CD14-positive monocyte (primary cell): ENCODE data around the gene CLIP4. TPM values are rescaled to one million over a fixed set of nuclear protein-coding genes. Genes with fewer than 3 reads are reported as not detected.

Experiments
- DNase-seq, 3 donors: peaks; one replicate each; pipeline ENCODE4 v3.0.0-alpha.2; 2011 to 2022
- H2AFZ ChIP-seq: 2 replicates; pipeline ENCODE4 v1.6.0; 2012; ENCODE audit warnings: mild to moderate bottlenecking, low read depth, low read length, inconsistent platforms; ENCODE audit not compliant: insufficient read depth, poor library complexity, severe bottlenecking
- H3K27ac ChIP-seq, 2 donors: 1 replicate in 1 of 2; 2 replicates in 1 of 2; pipeline ENCODE4 v1.5.1; 2012 to 2013; ENCODE audit warnings: low read length in 2 of 2, control low read depth in 1 of 2, inconsistent platforms in 1 of 2, low read depth in 1 of 2, mild to moderate bottlenecking in 1 of 2
- H3K27me3 ChIP-seq, 2 donors: one replicate each; pipeline versions ENCODE4 v1.6.0 to v1.6.1; 2011 to 2013; ENCODE audit warnings: low read length in 2 of 2; ENCODE audit not compliant: control insufficient read depth in 2 of 2, insufficient read depth in 2 of 2
- H3K36me3 ChIP-seq, 2 donors: replicated peaks in 1 of 2; 1 replicate in 1 of 2; 2 replicates in 1 of 2; pipeline versions ENCODE4 v1.5.1 to v1.6.1; 2012 to 2013; ENCODE audit warnings: low read length in 2 of 2, control low read depth in 1 of 2, inconsistent platforms in 1 of 2, mild to moderate bottlenecking in 1 of 2; ENCODE audit not compliant: insufficient read depth in 2 of 2, control insufficient read depth in 1 of 2
- H3K4me1 ChIP-seq, 2 donors: 1 replicate in 1 of 2; 2 replicates in 1 of 2; pipeline versions ENCODE4 v1.5.1 to v1.6.1; 2012 to 2013; ENCODE audit warnings: low read length in 2 of 2, control low read depth in 1 of 2, inconsistent platforms in 1 of 2, mild to moderate bottlenecking in 1 of 2, moderate library complexity in 1 of 2; ENCODE audit not compliant: insufficient read depth in 2 of 2, control insufficient read depth in 1 of 2
- H3K4me2 ChIP-seq: replicated peaks from 2 replicates; pipeline ENCODE3; 2012; ENCODE audit warnings: low read length, moderate library complexity, mild to moderate bottlenecking; ENCODE audit not compliant: poor library complexity, severe bottlenecking; ENCODE audit errors: extremely low read depth
- H3K4me3 ChIP-seq, 3 experiments: fragments of 200-600 bp in 1 of 3; sonication (generic) in 1 of 3; replicated peaks in 1 of 3; 1 replicate in 2 of 3; 2 replicates in 1 of 3; pipeline ENCODE4 v1.5.1; 2011 to 2013; ENCODE audit warnings: low read length in 3 of 3, mild to moderate bottlenecking in 3 of 3, control low read depth in 2 of 3, low read depth in 2 of 3, inconsistent platforms in 1 of 3, moderate library complexity in 1 of 3
- H3K79me2 ChIP-seq: 2 replicates; pipeline ENCODE4 v1.6.0; 2012; ENCODE audit warnings: mild to moderate bottlenecking, control low read depth, inconsistent platforms, low read length, moderate library complexity; ENCODE audit not compliant: insufficient read depth
- H3K9ac ChIP-seq: 2 replicates; pipeline ENCODE4 v1.6.0; 2017; ENCODE audit warnings: low read length, mild to moderate bottlenecking; ENCODE audit not compliant: insufficient read depth, poor library complexity, severe bottlenecking
- H3K9me3 ChIP-seq, 2 donors: replicated peaks in 1 of 2; 1 replicate in 1 of 2; 2 replicates in 1 of 2; pipeline versions ENCODE4 v1.5.1 to v1.6.1; 2012 to 2013; ENCODE audit warnings: low read length in 2 of 2, control low read depth in 1 of 2; ENCODE audit not compliant: control insufficient read depth in 1 of 2, insufficient read depth in 1 of 2
- H4K20me1 ChIP-seq: 2 replicates; pipeline ENCODE4 v1.6.0; 2012; ENCODE audit warnings: mild to moderate bottlenecking, low read length, control low read depth, moderate library complexity; ENCODE audit not compliant: insufficient read depth
- H3K27ac Mint-ChIP-seq, 7 donors: one replicate each; pipeline ENCODE4 v1.8.0; 2020; ENCODE audit warnings: mild to moderate bottlenecking in 7 of 7, mixed read lengths in 7 of 7, moderate library complexity in 6 of 7, inconsistent platforms in 2 of 7
- H3K27me3 Mint-ChIP-seq, 3 donors: one replicate each; pipeline ENCODE4 v1.8.0; 2021 to 2022; ENCODE audit warnings: low read depth in 3 of 3, mild to moderate bottlenecking in 3 of 3, mixed read lengths in 3 of 3, moderate library complexity in 3 of 3, inconsistent platforms in 1 of 3
- H3K36me3 Mint-ChIP-seq, 2 donors: one replicate each; pipeline ENCODE4 v1.8.0; 2020; ENCODE audit warnings: mixed read lengths in 2 of 2, inconsistent platforms in 1 of 2, mild to moderate bottlenecking in 1 of 2
- H3K4me1 Mint-ChIP-seq: one replicate; pipeline ENCODE4 v1.8.0; 2020; ENCODE audit warnings: mild to moderate bottlenecking, mixed read lengths
- H3K4me3 Mint-ChIP-seq, 2 donors: one replicate each; pipeline ENCODE4 v1.8.0; 2020; ENCODE audit warnings: mild to moderate bottlenecking in 2 of 2, mixed read lengths in 2 of 2, moderate library complexity in 1 of 2
- H3K9me3 Mint-ChIP-seq, 7 donors: one replicate each; pipeline ENCODE4 v1.8.0; 2020 to 2022; ENCODE audit warnings: mixed read lengths in 7 of 7, mild to moderate bottlenecking in 6 of 7, moderate library complexity in 6 of 7, inconsistent platforms in 2 of 7
- CTCF ChIP-seq: fragments of 200-600 bp; IDR thresholded peaks from one replicate; pipeline ENCODE4 v1.8.0; 2022; ENCODE audit warnings: antibody characterized with exemption, mild to moderate bottlenecking
- WGBS: methylation state at CpG from one replicate; pipeline ENCODE4 v1.1.5; 2013; ENCODE audit warnings: missing lambda C conversion rate; ENCODE audit not compliant: insufficient coverage; 5-methylcytosine and 5-hydroxymethylcytosine counted together
- intact Hi-C, 2 donors: fragments of 100-400 bp; cut with micrococcal nuclease; formaldehyde crosslinking; loops; one replicate each; pipeline versions ENCODE4 v1.15.0 to v1.15.1; 2023
- polyA plus RNA-seq, 3 donors: library from polyadenylated mRNA; depleted of rRNA in 1 of 3; unstranded in 2 of 3; stranded (reverse) in 1 of 3; fragments of 300-500 nt in 2 of 3; fragments of >200 nt in 1 of 3; fragmentation: Illumina TruSeq in 2 of 3; gene quantifications; 1 replicate in 2 of 3; 2 replicates in 1 of 3; pipeline ENCODE4 v1.2.3, GENCODE V29; 2012 to 2021

The CLIP4 gene
- polyA plus RNA-seq, 3 donors: 19.6 to 29.8 (median 21.7) TPM

GRCh38 chr2:29159125-29159524 is 43.9 kb downstream of the CLIP4 start:
- Histone ChIP-seq H3K9me3 (no peaks in the 10 kb centered on the region), H3K27me3 (no peaks in the 10 kb centered on the region), H3K4me2 (no peak overlapping the region), H3K79me2 (no peaks in the 10 kb centered on the region), H2AFZ (no peak overlapping the region), H3K9ac (no peak overlapping the region), H3K36me3 (peaks cover 41 to 76% of the 10 kb centered on the region in 2 donors), H4K20me1 (no peaks in the 10 kb centered on the region), H3K27ac (no peak overlapping the region), H3K4me3 (no peak overlapping the region), H3K4me1 (no peaks in the 10 kb centered on the region)
- WGBS: no CpG with 5 or more reads among the region's 1 CpG
- H3K36me3 Mint-ChIP-seq: peaks cover 65 to 76% of the 10 kb centered on the region in 2 donors
- no peaks in the 10 kb centered on the region for H3K27me3 Mint-ChIP-seq
- DNase-seq: no peak
- TF ChIP-seq CTCF: no peak
- H3K4me3 Mint-ChIP-seq: no peak overlapping the region
- no peaks in the 10 kb centered on the region for H3K9me3 Mint-ChIP-seq
- intact Hi-C loops: no loop called here
- H3K27ac Mint-ChIP-seq: peak overlapping the region in 1 of 7 donors; percentile 17
- no peaks in the 10 kb centered on the region for H3K4me1 Mint-ChIP-seq

DNA sequence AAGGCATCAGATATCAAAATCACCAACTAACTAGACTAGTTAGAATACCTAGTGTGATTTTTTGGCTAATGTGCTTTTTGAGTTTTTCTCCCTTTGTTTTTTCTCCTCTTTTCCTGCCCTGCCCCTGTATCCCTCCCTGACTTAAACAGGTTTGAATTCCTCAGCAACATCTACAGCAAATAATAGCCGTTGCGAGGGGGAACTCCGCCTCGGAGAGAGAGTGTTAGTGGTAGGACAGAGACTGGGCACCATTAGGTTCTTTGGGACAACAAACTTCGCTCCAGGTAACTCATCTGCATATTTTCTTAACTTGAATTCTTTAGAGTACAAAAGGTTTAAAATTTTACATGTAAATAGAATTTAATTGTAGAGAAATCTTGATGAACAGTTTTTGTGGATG is 45.0 kb downstream of the CLIP4 start:
- Histone ChIP-seq H3K36me3 (peaks cover 33 to 76% of the 10 kb centered on the region in 2 donors), H3K27ac (no peak overlapping the region), H4K20me1 (no peaks in the 10 kb centered on the region), H3K27me3 (no peaks in the 10 kb centered on the region), H3K4me3 (no peak overlapping the region), H3K4me1 (no peaks in the 10 kb centered on the region), H2AFZ (no peak overlapping the region), H3K9me3 (no peaks in the 10 kb centered on the region), H3K9ac (no peak overlapping the region), H3K79me2 (no peaks in the 10 kb centered on the region), H3K4me2 (no peak overlapping the region)
- Mint-ChIP-seq H3K4me3 (no peak overlapping the region), H3K36me3 (peaks cover 55 to 76% of the 10 kb centered on the region in 2 donors), H3K9me3 (no peaks in the 10 kb centered on the region), H3K27ac (no peak overlapping the region), H3K27me3 (no peaks in the 10 kb centered on the region), H3K4me1 (no peaks in the 10 kb centered on the region)
- intact Hi-C loops: no loop called here
- no peak for TF ChIP-seq CTCF
- no peak for DNase-seq
- no CpG with 5 or more reads among the region's 5 CpGs for WGBS
